Thoracic aorta (tissue), 2 donors: Measurements from ENCODE around the gene HK3. TPM values are rescaled to one million over a fixed set of nuclear protein-coding genes. Genes with fewer than 3 reads are reported as not detected.

Experiments used
- ATAC-seq: fragments of 150-250 bp; one replicate; pipeline ENCODE4 v1.8.0; 2017; ENCODE audit warnings: low read depth; ENCODE audit not compliant: insufficient number of reproducible peaks, low FRiP score
- DNase-seq: peaks from one replicate; pipeline ENCODE4 v3.0.0-alpha.2; 2020; ENCODE audit warnings: low spot score
- H3K27ac ChIP-seq, 2 donors: fragments of 200-600 bp; sonication (generic); 1 replicate in 1 of 2; 2 replicates in 1 of 2; pipeline ENCODE4 v1.5.1; 2016; ENCODE audit warnings: mild to moderate bottlenecking in 2 of 2, moderate library complexity in 2 of 2
- H3K27me3 ChIP-seq: fragments of 200-600 bp; sonication (generic); replicated peaks from 2 replicates; pipeline ENCODE4 v1.6.0; 2016; ENCODE audit warnings: mild to moderate bottlenecking; ENCODE audit not compliant: insufficient read depth
- H3K36me3 ChIP-seq: fragments of 200-600 bp; sonication (generic); one replicate; pipeline ENCODE4 v1.5.1; 2016
- H3K4me1 ChIP-seq, 2 donors: fragments of 200-600 bp; sonication (generic); 1 replicate in 1 of 2; 2 replicates in 1 of 2; pipeline versions ENCODE4 v1.5.1 to v1.6.0; 2016; ENCODE audit warnings: low read depth in 2 of 2, mild to moderate bottlenecking in 1 of 2; ENCODE audit not compliant: control insufficient read depth in 1 of 2
- H3K4me3 ChIP-seq: fragments of 200-600 bp; sonication (generic); 2 replicates; pipeline ENCODE4 v1.5.1; 2016; ENCODE audit warnings: mild to moderate bottlenecking
- H3K9me3 ChIP-seq: fragments of 200-600 bp; sonication (generic); 2 replicates; pipeline ENCODE4 v1.5.1; 2016
- total RNA-seq, 2 donors: library from RNA; depleted of rRNA; stranded (reverse); fragments of >200 nt; gene quantifications; one replicate each; pipeline versions ENCODE4 v1.1.0 to v1.2.3, GENCODE V29; 2016
- TF ChIP-seq, protein P1 (sequence below): fragments of 200-600 bp; sonication (generic); IDR thresholded peaks from one replicate; pipeline ENCODE4 v1.5.1; 2019; ENCODE audit warnings: antibody characterized with exemption

The HK3 gene
- total RNA-seq, 2 donors from 2014 or later, result 9.0 to 26.1 TPM

- TF ChIP-seq, protein P1, sequence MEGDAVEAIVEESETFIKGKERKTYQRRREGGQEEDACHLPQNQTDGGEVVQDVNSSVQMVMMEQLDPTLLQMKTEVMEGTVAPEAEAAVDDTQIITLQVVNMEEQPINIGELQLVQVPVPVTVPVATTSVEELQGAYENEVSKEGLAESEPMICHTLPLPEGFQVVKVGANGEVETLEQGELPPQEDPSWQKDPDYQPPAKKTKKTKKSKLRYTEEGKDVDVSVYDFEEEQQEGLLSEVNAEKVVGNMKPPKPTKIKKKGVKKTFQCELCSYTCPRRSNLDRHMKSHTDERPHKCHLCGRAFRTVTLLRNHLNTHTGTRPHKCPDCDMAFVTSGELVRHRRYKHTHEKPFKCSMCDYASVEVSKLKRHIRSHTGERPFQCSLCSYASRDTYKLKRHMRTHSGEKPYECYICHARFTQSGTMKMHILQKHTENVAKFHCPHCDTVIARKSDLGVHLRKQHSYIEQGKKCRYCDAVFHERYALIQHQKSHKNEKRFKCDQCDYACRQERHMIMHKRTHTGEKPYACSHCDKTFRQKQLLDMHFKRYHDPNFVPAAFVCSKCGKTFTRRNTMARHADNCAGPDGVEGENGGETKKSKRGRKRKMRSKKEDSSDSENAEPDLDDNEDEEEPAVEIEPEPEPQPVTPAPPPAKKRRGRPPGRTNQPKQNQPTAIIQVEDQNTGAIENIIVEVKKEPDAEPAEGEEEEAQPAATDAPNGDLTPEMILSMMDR, result no peak
- no peak overlapping the region for H3K27ac ChIP-seq
- H3K27me3 ChIP-seq, result no peaks in the 10 kb centered on the region
- H3K9me3 ChIP-seq, result no peaks in the 10 kb centered on the region
- DNase-seq, result no peak
- no peak for ATAC-seq
- H3K4me3 ChIP-seq, result no peak overlapping the region
- H3K36me3 ChIP-seq, result no peaks in the 10 kb centered on the region
- no peaks in the 10 kb centered on the region for H3K4me1 ChIP-seq
Measured at GRCh38 chr5:176854164-176854563, 45.0 kb downstream of the HK3 start.

DNA sequence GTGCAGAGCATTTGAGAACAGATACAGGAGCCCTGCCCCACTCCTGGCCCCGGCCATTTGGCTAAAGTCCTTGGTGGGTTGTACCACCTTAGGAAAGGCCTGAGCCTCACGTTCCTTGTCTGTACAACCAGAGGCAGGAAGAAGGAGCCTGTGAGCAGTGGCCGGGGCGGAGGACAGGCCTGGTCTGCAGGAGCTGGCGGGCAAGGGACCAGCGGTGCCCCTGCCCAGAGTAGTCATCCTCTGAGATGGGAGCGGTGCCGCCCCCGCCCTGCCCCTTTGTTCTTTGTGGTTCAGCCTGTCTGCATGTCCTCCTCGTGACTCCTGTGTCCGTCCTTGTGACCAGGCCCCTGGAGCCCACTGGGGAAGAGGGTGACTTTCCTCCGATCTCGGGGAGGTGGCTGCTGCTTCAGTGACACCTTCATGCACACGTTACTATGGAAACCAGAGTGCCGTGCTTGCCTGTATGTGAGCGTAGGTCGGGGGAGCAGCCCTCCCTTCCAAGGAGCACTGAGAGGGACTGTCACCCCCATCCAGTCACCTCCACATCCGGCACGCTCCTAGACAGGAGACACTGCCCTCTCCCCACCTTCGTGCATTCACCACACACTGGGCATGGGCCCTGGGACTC, 45.9 kb downstream of the HK3 start:
- ATAC-seq, result no peak
- no peaks in the 10 kb centered on the region for H3K27me3 ChIP-seq

DNA sequence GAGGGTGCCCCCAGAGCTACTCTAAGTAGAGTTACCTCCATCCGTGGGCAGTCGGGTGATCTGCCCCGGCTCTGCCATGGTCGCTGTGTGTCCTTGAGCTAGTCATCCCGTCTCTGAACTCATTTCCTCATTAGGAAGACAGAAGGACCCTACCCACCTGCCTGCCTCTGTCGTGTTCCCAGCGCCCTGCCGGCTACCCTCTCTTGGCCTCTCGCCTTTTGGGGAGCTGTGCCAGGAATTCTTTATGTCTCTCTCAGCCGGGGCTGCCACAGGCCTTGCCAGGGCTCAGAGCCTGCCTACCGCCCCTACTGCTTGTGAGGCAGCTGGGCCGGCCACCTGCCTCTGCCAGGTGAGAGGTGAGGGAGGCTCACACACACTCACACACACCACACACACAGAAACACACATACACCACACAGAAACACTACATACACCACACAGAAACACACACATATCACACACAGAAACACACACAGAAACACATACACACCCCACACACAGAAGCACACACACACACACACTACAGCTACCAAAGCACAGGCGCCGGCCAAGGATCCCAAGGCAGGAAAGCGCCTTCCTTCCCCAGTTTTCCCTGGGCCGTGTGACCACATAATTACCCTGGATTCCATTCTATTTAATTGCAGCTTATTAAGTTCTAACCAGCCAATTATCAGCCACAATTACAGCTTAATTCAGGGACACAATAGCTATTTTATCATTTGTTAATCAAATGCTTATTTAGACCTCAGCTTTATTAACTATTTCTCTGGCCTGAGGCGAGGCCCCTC, 47.1 kb downstream of the HK3 start:
- no peak for ATAC-seq
- TF ChIP-seq, protein P1, result no peak
- H3K36me3 ChIP-seq, result no peaks in the 10 kb centered on the region
- DNase-seq, result no peak
- H3K27ac ChIP-seq, result no peak overlapping the region
- no peak overlapping the region for H3K4me3 ChIP-seq
- H3K4me1 ChIP-seq, result no peaks in the 10 kb centered on the region
- no peaks in the 10 kb centered on the region for H3K27me3 ChIP-seq
- no peaks in the 10 kb centered on the region for H3K9me3 ChIP-seq

More for the DNA sequence above, 45.9 kb downstream of the HK3 start:
- Histone ChIP-seq H3K4me1 (no peaks in the 10 kb centered on the region), H3K4me3 (no peak overlapping the region), H3K9me3 (no peaks in the 10 kb centered on the region), H3K27ac (no peak overlapping the region), H3K36me3 (no peaks in the 10 kb centered on the region)
- TF ChIP-seq, protein P1, result no peak
- no peak for DNase-seq

- ATAC-seq, result no peak
- Histone ChIP-seq H3K27me3 (no peaks in the 10 kb centered on the region), H3K4me3 (no peak overlapping the region), H3K36me3 (no peaks in the 10 kb centered on the region), H3K27ac (no peak overlapping the region), H3K9me3 (no peaks in the 10 kb centered on the region), H3K4me1 (no peaks in the 10 kb centered on the region)
- TF ChIP-seq, protein P1, result no peak
- DNase-seq, result no peak
Measured at GRCh38 chr5:176851380-176851779, 47.8 kb downstream of the HK3 start.

DNA sequence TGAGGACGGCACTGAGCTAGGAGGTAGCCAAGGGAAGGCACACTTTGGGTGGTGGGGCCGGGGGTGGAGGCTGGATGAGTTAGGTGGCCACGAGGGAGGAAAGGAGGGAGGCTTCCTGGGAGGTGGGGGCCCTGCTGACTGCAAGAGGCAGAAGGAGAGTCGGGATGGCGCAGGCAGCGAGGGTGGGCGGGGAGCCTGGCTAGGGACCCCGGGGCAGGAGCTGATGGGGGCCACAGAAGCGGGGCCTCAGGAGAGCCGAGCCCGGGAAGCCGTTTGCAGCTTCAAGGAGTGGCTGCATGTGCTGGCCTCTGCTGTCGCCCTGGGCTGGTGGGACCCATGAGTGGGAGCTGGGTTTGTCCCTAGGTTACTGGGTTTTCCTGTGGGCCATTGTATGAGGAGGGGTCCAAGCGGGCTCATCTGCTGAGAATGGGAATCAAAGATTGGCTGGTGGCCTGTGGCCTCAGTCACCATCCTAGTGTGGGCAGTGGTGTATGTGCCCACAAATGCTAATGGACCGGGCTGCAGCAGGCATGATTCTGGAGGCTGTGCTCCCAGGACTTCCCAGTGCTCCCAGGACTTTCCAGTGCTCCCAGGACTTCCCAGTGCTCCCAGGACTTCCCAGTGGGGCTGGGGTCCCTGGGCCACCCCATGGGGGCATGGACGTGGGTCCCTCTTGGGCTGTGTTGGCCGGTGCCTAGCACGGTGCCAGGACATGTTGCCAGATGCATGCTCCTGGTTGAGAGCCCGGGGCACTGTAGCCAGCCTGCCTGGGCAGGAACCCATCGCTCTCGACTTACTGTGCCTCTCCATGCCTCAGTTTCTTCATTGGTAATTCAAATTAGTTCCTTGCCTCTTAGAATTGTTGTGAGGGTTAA, 48.5 kb downstream of the HK3 start:
- H3K36me3 ChIP-seq, result no peaks in the 10 kb centered on the region
- no peaks in the 10 kb centered on the region for H3K4me1 ChIP-seq
- no peaks in the 10 kb centered on the region for H3K27me3 ChIP-seq
- no peak for DNase-seq
- no peak for ATAC-seq
- no peaks in the 10 kb centered on the region for H3K9me3 ChIP-seq
- H3K27ac ChIP-seq, result no peak overlapping the region
- H3K4me3 ChIP-seq, result no peak overlapping the region
- TF ChIP-seq, protein P1, result no peak
